GM12878 (cell line): ENCODE measurements around the gene AGTRAP. TPM values are rescaled to one million over a fixed set of nuclear protein-coding genes. Genes with fewer than 3 reads are reported as not detected.

Experiments used
- ATAC-seq: fragments of 200-7000 bp; cut with Tn5 transposase; 3 replicates; pipeline ENCODE4 v1.9.1; 2020; ENCODE audit warnings: mild to moderate bottlenecking, moderate library complexity
- BruUV-seq: library from RNA; stranded (reverse); fragments of 400-500 nt; replicated peaks from 2 replicates; lab custom pipeline; 2021; lab: Mats Ljungman, UMichigan
- CTCF ChIA-PET: fragments of 300-600 bp; sonication (Branson Sonifier 250); formaldehyde crosslinking; extraction: SDS; loops from one replicate; lab custom pipeline; 2021; ENCODE audit warnings: inconsistent platforms; lab: Yijun Ruan, JAX
- POLR2A ChIA-PET: fragments of 350-600 bp; formaldehyde crosslinking; extraction: SDS; loops from one replicate; lab custom pipeline; 2021; ENCODE audit warnings: inconsistent platforms; lab: Charles Lee
- RAD21 ChIA-PET: fragments of 300-600 bp; sonication (Branson Sonifier 250); formaldehyde crosslinking; loops from one replicate; lab custom pipeline; 2023; ENCODE audit warnings: antibody characterized with exemption; ENCODE audit not compliant: unreplicated experiment; lab: Charles Lee
- SMC1A ChIA-PET: fragments of 300-600 bp; sonication (Branson Sonifier 250); formaldehyde crosslinking; loops from one replicate; lab custom pipeline; 2023; ENCODE audit not compliant: unreplicated experiment, uncharacterized antibody; lab: Charles Lee
- DNase-seq: peaks from one replicate; pipeline ENCODE4 v3.0.0-alpha.2; 2011; ENCODE audit warnings: low read depth, low spot score
- FAIRE-seq: peaks from 3 replicates; lab custom pipeline; 2011; peaks lifted over from hg19 to GRCh38; lab: Jason Lieb, UNC
- H2AFZ ChIP-seq: 2 replicates; pipeline ENCODE4 v1.6.0; 2011; ENCODE audit warnings: low read depth, low read length, control low read depth; ENCODE audit not compliant: control insufficient read depth
- H3K27ac ChIP-seq: 2 replicates; pipeline ENCODE4 v1.5.1; 2011; ENCODE audit warnings: control low read depth; ENCODE audit not compliant: control insufficient read depth, insufficient read depth
- H3K27me3 ChIP-seq, 2 experiments: replicated peaks in 1 of 2; 2 replicates each; pipeline versions ENCODE4 v1.6.0 to v1.6.1; 2011; ENCODE audit warnings: low read length in 1 of 2; ENCODE audit not compliant: control insufficient read depth in 2 of 2, insufficient read depth in 2 of 2
- H3K36me3 ChIP-seq, 2 experiments: 2 replicates each; pipeline ENCODE4 v1.5.1; 2011; ENCODE audit warnings: low read length in 1 of 2; ENCODE audit not compliant: control insufficient read depth in 2 of 2, insufficient read depth in 2 of 2
- H3K4me1 ChIP-seq: 2 replicates; pipeline ENCODE4 v1.6.1; 2011; ENCODE audit warnings: mild to moderate bottlenecking, low read length, moderate library complexity, mixed read lengths; ENCODE audit not compliant: control insufficient read depth, insufficient read depth
- H3K4me2 ChIP-seq: 2 replicates; pipeline ENCODE4 v1.6.0; 2011; ENCODE audit warnings: control low read depth; ENCODE audit not compliant: control insufficient read depth, insufficient read depth
- H3K4me3 ChIP-seq: fragments of 200-600 bp; sonication (generic); 2 replicates; pipeline ENCODE4 v1.5.1; 2016
- H3K79me2 ChIP-seq: 2 replicates; pipeline ENCODE4 v1.6.0; 2011; ENCODE audit warnings: low read length; ENCODE audit not compliant: control insufficient read depth, insufficient read depth
- H3K9ac ChIP-seq: 2 replicates; pipeline ENCODE4 v1.8.0; 2011; ENCODE audit warnings: low read length, control low read depth, mixed read lengths; ENCODE audit not compliant: control insufficient read depth, insufficient read depth
- H3K9me3 ChIP-seq: replicated peaks from 3 replicates; pipeline ENCODE4 v1.5.1; 2011; ENCODE audit warnings: mild to moderate bottlenecking, low read length; ENCODE audit not compliant: control insufficient read depth, insufficient read depth
- H4K20me1 ChIP-seq: 2 replicates; pipeline ENCODE4 v1.6.0; 2011; ENCODE audit not compliant: control insufficient read depth, insufficient read depth
- BRCA1 ChIP-seq: IDR thresholded peaks from 2 replicates; pipeline ENCODE4 v1.6.1; 2011; ENCODE audit warnings: low read depth, low read length, improper control_type of control experiment
- CBX3 ChIP-seq: fragments of 200-600 bp; sonication (generic); IDR thresholded peaks from 2 replicates; pipeline ENCODE4 v1.6.1; 2016; ENCODE audit warnings: low read depth, borderline replicate concordance
- FOXK2 ChIP-seq: fragments of 450-650 bp; IDR thresholded peaks from 2 replicates; pipeline ENCODE4 v1.6.1; 2017; ENCODE audit warnings: mild to moderate bottlenecking, moderate library complexity
- IKZF2 ChIP-seq, 2 experiments: fragments of 450-650 bp; IDR thresholded peaks; 2 replicates each; pipeline ENCODE4 v1.6.1; 2017; ENCODE audit warnings: mild to moderate bottlenecking in 2 of 2, moderate library complexity in 2 of 2
- KDM1A ChIP-seq: fragments of 200-600 bp; sonication (generic); IDR thresholded peaks from 2 replicates; pipeline ENCODE4 v1.6.1; 2016; ENCODE audit warnings: borderline replicate concordance
- MEF2A ChIP-seq: IDR thresholded peaks from 2 replicates; pipeline ENCODE4 v1.6.1; 2011; ENCODE audit warnings: low read depth, mild to moderate bottlenecking, low read length, moderate library complexity; ENCODE audit not compliant: insufficient read depth
- STAT3 ChIP-seq: IDR thresholded peaks from 2 replicates; pipeline ENCODE4 v1.6.1; 2011; ENCODE audit warnings: low read depth, low read length, improper control_type of control experiment
- WGBS: methylation state at CpG from one replicate; pipeline ENCODE4 v1.1.6; 2016; ENCODE audit warnings: low lambda C conversion rate; ENCODE audit not compliant: insufficient replicate concordance, insufficient coverage; ENCODE audit errors: missing lambda C conversion rate; 5-methylcytosine and 5-hydroxymethylcytosine counted together
- in situ Hi-C: fragments of 300-500 bp; cut with MboI; formaldehyde crosslinking; loops from 9 replicates; pipeline ENCODE4 v1.14.3; 2018; ENCODE audit warnings: mixed read lengths
- intact Hi-C: fragments of 100-400 bp; cut with micrococcal nuclease; formaldehyde crosslinking; loops from one replicate; pipeline ENCODE4 v1.14.2; 2022; ENCODE audit not compliant: unreplicated experiment
- polyA plus RNA-seq, 11 experiments: library from polyadenylated mRNA; depleted of rRNA in 4 of 11; unstranded in 6 of 11; stranded (reverse) in 5 of 11; fragments of >200 nt; fragmentation: Nextera tagmentation in 4 of 11; fragmentation: Illumina TruSeq in 1 of 11; extraction: Ambion mirVana in 4 of 11; extraction: Trizol in 1 of 11; gene quantifications; 1 replicate in 1 of 11; 2 replicates in 10 of 11; pipeline versions ENCODE4 v1.2.1 to v1.2.3, GENCODE V29; 2011 to 2016; ENCODE audit warnings: inconsistent platforms in 2 of 11, missing spikeins in 2 of 11, low read depth in 1 of 11
- total RNA-seq, 4 experiments: library from RNA; depleted of rRNA in 3 of 4; stranded (reverse); fragments of >200 nt in 3 of 4; fragmentation: Illumina TruSeq in 1 of 4; extraction: Trizol in 1 of 4; gene quantifications; 2 replicates each; pipeline versions ENCODE4 v1.2.1 to v1.2.3, GENCODE V29; 2013 to 2021
- TF ChIP-seq, protein P1 (sequence below): IDR thresholded peaks from 2 replicates; pipeline ENCODE4 v1.6.1; 2011; ENCODE audit warnings: borderline replicate concordance, low read depth, mild to moderate bottlenecking, moderate library complexity, low read length; ENCODE audit not compliant: insufficient read depth, poor library complexity, severe bottlenecking
- TF ChIP-seq, protein P2 (sequence below): fragments of 450-650 bp; IDR thresholded peaks from 2 replicates; pipeline ENCODE4 v1.6.1; 2016; ENCODE audit warnings: mild to moderate bottlenecking
- TF ChIP-seq, protein P3 (sequence below): fragments of 450-650 bp; IDR thresholded peaks from 2 replicates; pipeline ENCODE4 v1.6.1; 2017; ENCODE audit warnings: mild to moderate bottlenecking, moderate library complexity
- TF ChIP-seq, protein P4 (sequence below): IDR thresholded peaks from 2 replicates; pipeline ENCODE4 v1.6.1; 2011; ENCODE audit warnings: low read depth, low read length, improper control_type of control experiment, borderline replicate concordance

Gene AGTRAP
- total and polyA plus RNA-seq, 10 of the 15 experiments (the other 5 are each of a cell fraction or from before 2014, with no cell fraction given): 3.0 to 17.4 (median 10.2) TPM

DNA sequence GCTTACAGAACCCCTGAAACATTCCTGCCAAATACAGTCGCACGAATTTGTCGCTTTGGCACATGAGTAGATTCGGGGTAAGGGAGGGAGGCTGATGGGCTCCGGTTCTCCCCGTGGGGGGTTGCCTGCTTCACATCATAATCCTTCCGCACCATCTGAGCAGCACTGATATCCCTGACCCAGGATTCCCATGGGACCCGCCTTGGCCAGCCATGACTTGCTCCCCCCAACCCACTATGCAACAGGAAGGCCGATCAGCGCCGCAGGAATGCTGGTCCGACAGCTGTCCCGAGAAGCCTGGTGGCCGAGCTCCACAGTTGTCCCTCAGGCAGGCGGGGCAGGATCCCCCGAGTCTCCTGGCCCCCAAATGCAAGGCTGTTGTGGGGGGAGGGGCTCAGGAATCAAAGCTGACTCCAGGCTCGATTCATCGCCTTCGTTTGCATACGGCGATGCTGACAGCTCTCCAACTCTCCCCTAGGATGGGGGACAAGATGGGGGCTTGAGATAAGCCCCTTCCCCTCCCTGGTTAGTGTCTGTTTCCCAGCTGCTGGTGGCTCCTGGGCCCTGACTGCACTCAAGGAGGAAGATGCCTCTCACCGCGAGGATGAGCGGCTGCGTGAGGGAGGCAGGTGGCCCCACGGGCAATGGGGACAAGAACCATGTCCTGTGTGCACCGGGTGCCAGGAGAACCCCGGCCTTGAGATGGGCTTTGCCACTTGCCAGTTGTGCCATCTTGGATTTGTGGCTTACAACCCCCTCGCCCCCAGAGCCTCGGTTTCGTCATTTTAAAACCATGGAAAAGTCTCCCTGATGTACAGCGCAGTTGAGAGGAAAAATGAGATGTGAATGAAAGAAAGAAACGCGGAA lies 35.1 kb upstream of the AGTRAP start:
- DNase-seq (no peak), FAIRE-seq (no peak), ATAC-seq (no peak)
- in situ Hi-C loops (no loop called here), intact Hi-C loops (no loop called here)
- no peak for TF ChIP-seq MEF2A
- no peak for TF ChIP-seq CBX3
- no peak for TF ChIP-seq IKZF2 (IDR thresholded peaks at IDR 0.05)
- TF ChIP-seq STAT3: no peak
- TF ChIP-seq, protein P1, sequence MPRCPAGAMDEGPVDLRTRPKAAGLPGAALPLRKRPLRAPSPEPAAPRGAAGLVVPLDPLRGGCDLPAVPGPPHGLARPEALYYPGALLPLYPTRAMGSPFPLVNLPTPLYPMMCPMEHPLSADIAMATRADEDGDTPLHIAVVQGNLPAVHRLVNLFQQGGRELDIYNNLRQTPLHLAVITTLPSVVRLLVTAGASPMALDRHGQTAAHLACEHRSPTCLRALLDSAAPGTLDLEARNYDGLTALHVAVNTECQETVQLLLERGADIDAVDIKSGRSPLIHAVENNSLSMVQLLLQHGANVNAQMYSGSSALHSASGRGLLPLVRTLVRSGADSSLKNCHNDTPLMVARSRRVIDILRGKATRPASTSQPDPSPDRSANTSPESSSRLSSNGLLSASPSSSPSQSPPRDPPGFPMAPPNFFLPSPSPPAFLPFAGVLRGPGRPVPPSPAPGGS: no peak
- TF ChIP-seq, protein P2, sequence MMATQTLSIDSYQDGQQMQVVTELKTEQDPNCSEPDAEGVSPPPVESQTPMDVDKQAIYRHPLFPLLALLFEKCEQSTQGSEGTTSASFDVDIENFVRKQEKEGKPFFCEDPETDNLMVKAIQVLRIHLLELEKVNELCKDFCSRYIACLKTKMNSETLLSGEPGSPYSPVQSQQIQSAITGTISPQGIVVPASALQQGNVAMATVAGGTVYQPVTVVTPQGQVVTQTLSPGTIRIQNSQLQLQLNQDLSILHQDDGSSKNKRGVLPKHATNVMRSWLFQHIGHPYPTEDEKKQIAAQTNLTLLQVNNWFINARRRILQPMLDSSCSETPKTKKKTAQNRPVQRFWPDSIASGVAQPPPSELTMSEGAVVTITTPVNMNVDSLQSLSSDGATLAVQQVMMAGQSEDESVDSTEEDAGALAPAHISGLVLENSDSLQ: no peak
- TF ChIP-seq, protein P3, sequence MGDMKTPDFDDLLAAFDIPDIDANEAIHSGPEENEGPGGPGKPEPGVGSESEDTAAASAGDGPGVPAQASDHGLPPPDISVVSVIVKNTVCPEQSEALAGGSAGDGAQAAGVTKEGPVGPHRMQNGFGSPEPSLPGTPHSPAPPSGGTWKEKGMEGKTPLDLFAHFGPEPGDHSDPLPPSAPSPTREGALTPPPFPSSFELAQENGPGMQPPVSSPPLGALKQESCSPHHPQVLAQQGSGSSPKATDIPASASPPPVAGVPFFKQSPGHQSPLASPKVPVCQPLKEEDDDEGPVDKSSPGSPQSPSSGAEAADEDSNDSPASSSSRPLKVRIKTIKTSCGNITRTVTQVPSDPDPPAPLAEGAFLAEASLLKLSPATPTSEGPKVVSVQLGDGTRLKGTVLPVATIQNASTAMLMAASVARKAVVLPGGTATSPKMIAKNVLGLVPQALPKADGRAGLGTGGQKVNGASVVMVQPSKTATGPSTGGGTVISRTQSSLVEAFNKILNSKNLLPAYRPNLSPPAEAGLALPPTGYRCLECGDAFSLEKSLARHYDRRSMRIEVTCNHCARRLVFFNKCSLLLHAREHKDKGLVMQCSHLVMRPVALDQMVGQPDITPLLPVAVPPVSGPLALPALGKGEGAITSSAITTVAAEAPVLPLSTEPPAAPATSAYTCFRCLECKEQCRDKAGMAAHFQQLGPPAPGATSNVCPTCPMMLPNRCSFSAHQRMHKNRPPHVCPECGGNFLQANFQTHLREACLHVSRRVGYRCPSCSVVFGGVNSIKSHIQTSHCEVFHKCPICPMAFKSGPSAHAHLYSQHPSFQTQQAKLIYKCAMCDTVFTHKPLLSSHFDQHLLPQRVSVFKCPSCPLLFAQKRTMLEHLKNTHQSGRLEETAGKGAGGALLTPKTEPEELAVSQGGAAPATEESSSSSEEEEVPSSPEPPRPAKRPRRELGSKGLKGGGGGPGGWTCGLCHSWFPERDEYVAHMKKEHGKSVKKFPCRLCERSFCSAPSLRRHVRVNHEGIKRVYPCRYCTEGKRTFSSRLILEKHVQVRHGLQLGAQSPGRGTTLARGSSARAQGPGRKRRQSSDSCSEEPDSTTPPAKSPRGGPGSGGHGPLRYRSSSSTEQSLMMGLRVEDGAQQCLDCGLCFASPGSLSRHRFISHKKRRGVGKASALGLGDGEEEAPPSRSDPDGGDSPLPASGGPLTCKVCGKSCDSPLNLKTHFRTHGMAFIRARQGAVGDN: no peak
- no peak for TF ChIP-seq BRCA1
- TF ChIP-seq KDM1A: no peak
- no peak for TF ChIP-seq FOXK2
- TF ChIP-seq, protein P4, sequence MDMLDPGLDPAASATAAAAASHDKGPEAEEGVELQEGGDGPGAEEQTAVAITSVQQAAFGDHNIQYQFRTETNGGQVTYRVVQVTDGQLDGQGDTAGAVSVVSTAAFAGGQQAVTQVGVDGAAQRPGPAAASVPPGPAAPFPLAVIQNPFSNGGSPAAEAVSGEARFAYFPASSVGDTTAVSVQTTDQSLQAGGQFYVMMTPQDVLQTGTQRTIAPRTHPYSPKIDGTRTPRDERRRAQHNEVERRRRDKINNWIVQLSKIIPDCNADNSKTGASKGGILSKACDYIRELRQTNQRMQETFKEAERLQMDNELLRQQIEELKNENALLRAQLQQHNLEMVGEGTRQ: no peak
- Histone ChIP-seq H3K4me1 (no peaks in the 10 kb centered on the region), H3K36me3 (no peaks in the 10 kb centered on the region), H3K9ac (no peak overlapping the region), H3K4me3 (no peak overlapping the region), H2AFZ (no peak overlapping the region), H4K20me1 (no peaks in the 10 kb centered on the region), H3K4me2 (no peak overlapping the region), H3K27me3 (peaks cover 2 to 7% of the 10 kb centered on the region in 2 experiments), H3K9me3 (no peaks in the 10 kb centered on the region), H3K79me2 (no peaks in the 10 kb centered on the region), H3K27ac (no peak overlapping the region)
- POLR2A ChIA-PET: no interaction called here
- no TSS peak for BruUV-seq
- RAD21 ChIA-PET: no interaction called here
- CTCF ChIA-PET: interaction anchor here (1.3 kb wide), 1 partner anchor 19 kb away, joined by 4 read pairs; no protein-coding TSS in a partner anchor
- SMC1A ChIA-PET: no interaction called here
- WGBS: 40% methylated on average over 34 of the region's 34 CpGs
